Activated CD8-positive, alpha-beta memory T cell treated with anti-CD3 and anti-CD28 coated beads, Interleukin-2, amount 50 U/mL, for 4 hours (primary cell): ENCODE measurements around the gene VCL.
"Not testable (repeated sequence)": the region's sequence is repeated elsewhere in the genome, so short reads cannot be mapped to it uniquely, and the experiment has no call there.

Experiments used
- DNase-seq: peaks from one replicate; pipeline ENCODE4 v3.0.0-alpha.2; 2020

The VCL gene

DNA sequence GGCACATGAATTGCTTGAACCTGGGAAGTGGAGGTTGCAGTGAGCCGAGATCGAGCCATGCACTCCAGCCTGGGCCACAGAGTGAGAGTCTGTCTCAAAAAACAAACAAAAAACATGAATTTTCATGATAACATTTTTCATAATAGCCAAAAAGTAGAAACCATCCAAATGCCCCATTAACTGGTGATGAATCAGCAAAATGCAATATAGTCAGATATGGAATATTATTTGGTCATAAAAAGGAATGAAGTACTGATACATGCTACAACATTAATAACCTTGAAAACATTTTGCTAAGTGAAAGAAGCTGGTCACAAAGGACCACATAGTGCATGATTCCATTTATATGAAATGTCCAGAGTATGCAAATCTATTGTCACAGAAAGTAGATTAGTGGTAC lies 24.5 kb upstream of the VCL start:
- no peak for DNase-seq

DNA sequence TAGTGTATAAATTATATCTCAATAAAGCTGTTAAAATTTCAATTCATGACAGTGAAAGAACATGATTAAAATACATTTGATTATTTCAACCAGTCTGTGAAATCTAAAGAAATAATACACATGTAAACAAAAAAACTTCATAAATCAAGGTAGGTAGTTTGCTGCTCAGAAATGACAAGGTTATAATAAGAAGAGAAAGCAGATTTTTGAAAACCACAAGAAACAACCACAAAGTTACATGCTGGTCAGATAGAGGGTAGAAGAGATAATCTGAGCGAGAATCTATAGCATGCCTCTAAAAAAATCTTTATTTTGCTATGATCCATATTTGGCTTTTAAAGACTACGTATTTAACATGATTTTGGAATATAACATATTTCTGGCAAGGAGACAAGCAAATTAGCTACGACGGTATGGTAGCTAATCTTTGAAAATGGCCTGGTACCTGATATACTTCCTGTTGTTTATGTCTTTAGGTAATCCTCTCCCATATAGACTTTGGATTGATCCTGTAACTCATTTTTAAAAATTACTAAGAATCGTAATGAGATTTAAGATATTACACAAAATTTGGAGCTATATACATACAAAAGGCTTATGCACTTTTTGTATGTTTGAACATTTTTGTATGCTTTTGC lies 23.5 kb upstream of the VCL start:
- DNase-seq: no peak

DNA sequence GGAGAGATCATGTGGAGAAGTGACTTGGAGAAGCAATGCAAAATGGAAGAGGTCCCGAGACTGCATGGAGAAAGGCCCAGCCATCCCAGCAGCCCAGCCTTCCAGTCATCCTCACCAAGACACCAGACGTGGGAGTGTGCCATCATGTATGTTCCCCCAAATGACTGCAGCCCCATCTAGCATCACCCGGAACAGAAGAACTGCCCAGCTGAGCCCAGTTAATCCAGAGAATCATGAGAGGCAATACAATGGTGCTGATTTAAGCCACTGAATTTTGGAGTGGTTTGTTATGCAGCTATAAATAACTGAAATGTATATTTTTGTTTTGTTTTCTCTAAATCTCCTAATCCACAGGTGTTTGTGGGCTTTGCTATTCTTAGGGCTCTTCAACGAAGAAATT lies 22.5 kb upstream of the VCL start:
- no peak for DNase-seq

DNA sequence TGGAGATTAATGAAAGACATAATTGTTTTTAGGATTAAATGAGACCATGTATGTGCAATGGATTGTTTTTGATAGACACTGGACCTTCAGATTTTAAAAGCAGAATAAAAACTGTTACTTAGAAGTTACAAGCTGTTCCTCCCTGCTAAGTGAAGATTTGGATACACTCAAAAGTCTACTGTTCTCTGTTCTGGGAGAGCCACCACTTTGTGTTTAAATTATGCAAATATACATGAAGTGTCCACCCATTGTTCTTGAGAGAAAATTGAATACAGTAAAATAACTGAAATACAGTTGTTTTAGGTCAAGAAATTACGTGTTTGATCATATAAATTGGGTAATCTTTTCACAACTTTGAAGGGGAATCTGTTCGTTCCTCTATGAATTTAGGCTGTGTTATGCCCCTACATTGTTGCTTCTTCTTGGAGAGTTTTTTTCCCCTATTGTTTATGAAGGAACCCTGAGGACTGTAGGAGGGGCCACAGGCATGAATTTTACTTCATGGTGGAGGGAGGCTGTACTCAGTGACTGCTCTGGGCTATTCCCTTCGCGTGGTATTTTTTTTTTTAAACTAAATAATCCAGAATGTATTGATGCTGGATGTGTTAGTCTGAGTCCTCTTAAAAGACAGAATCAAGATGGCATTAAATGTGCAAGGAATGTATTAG lies 18.6 kb upstream of the VCL start:
- DNase-seq: no peak

DNA sequence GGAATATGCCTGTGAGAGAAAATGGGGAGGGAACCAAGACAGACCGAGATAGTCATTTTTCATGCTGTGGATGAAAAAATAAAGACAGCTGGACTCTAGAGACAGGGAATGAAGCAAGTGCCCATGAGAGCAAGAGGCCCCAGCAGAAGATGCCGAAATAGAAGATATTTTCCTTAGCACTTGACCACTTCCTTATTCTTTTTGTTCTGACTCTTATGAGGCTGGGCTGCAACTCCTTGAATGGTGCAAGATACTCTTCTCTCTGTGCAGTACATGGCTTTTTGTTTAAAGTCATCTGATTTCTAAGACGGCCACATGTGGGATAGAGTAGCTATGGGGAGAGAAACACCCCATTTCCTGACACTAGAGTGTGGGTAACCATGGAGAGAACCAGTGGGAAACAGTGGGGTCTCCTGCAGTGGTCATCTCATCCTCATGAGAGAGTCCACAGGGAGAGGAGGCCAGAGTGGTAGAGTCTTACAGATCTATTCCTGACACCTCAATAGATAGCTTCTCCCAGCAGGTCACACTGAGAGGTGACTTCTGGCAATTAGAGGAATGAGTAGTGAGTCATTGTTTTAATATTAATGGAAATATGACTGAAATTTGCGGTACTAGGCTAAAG lies 18.0 kb upstream of the VCL start:
- no peak for DNase-seq

DNA sequence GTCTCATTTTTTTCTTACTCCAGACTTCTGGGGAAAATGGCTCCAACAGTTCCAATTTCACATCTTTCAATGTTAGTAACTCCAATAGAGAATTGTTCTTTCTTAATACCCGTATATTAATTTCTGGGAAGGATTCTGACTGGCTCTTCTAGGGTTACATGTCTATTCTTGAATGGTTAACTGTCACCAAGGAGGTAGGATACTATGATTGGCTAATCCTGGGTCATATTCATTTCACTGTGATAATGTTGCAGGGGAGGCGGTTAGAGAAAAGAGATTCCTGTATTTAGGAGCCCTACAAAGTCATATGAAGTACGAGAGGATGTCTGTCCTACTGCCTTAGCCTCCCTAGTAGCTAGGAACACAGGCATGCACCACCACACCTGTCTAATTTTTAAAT lies 16.1 kb upstream of the VCL start:
- DNase-seq: no peak

DNA sequence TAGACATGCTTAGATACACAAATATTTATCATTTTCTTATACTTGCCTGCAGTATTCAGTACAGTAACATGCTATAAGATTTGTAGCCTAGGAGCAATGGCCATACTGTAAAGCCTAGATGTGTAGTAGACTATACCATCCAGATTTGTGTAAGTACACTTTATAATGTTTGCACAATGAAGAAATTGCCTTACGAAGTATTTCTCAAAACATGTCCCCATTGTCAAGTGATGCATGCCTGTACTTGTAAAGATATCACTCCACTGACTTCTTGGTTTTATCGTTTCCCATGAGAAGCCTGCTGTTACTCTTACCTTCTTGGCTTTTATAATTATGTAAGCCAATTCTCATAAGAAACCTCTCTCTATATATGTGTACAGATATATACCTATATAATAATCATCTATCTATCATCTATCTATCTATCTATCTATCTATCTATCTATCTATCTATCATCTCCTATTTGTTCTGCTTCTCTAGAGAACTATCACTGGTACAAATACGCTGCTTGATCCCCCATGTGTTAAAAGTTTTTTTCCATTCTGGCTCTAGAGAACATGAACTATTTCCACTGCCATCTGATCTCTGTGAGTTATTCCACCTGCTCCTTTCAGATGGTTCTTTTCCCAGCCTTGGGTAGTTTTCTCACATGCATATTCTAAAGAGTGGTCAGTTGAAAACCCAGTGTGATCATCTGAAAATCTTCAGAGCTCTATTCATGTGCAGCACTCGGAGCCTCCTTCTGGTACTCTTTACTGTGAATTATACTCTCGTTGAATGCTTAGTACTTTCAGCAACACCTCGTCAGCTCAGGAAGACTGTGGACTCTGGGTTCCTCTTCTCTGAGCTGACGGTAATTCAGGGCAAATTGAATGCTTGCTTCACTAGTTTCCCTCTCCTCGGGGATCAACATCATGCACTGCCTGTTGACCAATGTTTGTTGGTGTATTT lies 14.5 kb upstream of the VCL start:
- no peak for DNase-seq

DNA sequence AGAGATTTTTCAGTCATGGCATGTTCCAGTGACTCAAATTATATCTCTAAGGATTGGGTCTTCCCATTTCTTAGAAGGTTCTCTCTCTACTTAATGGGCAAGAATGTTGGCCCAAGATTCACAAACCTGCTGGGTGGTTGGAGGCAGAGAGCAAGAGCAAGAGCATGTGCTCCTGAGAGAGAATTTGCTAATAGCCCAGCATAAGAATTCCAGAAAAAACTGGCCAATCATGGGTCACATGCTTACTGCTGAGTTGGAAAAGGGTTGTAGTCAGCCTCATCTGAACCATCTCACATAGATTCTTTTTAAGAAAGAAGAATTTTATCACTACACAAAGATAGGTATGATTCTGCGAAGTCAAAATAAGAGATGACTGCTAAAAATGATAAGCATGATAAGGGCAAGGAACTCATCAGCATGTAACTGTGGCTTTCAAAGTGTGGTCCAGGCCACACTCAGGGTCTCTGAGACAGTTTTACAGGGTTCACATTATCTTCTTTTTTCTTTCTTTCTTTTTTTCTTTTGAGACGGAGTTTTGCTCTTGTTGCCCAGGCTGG lies 8.2 kb upstream of the VCL start:
- no peak for DNase-seq

DNA sequence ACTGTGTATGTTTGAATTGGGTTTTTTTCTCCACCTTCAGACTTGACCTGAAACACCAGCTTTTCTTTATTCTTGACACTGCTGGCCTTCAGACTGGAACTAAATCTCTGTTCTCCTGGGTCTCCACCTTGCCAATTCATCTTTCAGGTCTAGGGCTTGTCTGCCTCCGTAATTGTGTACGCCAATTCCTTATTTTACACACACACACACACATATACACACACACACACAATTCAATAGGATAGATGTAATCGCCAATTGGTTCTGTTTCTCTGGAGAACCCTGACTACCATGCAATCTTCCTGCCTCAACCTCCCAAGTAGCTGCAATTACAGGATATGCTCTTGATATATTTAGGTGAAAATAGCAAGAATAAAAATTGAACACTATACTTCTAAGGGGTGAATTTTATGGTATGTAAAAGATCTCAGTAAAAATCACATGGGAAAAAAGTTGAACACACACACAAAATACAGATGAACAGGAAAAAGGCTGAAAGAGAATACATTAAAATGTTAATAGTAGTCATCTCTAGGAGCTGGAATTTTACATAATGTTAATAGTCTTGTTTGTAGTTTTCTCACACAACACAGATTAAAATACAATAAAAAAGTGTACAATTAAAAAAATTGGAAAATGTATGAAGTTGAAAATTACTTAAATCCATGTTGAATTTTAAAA lies 6.6 kb upstream of the VCL start:
- no peak for DNase-seq

DNA sequence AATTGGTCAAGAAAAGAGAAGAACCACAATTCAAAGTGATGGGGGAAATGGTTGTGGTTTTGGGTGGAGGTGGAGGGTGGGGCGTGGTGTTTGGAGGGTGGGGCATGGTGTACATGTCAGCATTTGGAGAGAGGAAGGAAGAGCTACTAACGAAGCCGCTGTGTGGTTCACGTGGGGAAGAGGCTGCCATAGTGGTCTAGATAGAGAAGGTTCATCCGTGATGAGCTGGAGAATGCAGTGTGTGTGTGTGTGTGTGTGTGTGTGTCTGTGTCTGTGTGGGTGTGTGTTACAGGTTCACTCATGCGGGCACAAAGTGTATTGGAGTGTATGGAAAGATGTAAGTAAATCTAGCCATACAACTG lies 6.1 kb upstream of the VCL start:
- DNase-seq: peak; percentile 66

DNA sequence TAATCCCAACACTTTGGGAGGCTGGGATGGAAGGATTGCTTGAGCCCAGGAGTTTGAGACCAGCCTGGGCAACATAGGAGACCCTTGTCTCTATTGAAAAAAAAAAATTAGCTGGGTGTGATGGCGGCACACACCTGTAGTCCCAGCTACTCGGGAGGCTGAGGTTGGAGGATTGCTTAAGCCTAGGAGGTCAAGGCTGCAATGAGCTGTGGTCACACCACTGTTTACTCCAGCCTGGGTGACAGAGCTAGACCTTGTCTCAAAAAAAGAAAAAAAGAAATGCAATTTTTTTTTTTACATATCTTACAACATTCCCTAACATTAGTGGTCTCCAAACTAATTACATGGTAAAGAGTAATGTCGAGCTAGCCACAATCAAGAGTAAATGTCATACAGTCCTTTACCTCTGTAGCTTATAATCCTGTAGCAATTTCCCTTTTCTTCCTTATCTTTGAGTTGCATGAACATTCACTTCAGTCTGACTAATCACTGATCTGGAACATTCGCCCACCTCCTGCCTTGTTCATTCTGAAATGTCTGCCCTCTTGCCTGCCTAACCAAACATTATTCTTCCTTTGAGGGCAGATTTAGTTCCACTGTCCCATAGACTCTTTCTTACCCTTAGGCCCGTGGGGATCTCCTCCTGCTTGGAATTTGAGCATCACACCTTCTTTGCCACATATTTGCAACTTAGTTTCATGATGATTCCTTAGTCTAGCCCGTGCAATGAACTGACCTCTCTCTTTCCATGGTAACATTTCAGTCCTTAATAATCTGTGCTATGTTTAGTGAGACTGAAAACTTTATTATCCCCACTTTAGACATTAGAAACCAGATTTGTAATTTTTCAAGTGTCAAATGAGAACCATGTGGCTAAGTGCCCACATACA lies 4.8 kb upstream of the VCL start:
- DNase-seq: no peak

DNA sequence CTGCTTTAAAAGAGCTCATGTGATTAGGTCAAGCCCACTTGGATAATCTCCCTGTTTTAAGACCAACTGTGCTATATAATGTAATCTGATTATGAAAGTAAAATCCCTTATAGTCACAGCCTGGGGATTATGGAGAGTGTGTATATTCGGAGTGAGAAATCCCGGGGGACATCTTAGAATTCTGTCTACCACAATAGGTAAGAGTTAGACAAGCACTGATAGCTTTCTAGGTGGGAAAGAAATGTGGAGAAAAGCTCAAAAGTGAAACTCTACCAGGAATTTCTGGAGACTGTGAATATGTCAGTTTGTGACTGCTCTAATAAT lies 2.9 kb upstream of the VCL start:
- DNase-seq: no peak

DNA sequence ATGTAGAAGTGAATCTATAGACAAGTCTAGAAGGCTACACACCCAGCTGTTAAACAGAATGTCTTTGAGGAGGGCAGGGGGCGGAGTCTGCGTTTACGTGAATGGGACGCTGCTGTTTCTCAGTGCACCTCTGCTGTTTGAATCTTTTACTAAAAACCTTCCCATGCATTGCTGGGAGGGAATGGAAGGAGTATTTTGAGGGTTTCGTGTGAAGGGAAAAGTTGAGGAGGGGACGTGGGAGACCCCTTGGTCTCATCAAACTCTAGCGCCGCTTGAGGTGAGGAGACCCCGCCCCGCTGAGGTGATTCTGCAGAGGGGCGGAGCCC lies 492 bp upstream of the VCL start:
- DNase-seq: no peak

DNA sequence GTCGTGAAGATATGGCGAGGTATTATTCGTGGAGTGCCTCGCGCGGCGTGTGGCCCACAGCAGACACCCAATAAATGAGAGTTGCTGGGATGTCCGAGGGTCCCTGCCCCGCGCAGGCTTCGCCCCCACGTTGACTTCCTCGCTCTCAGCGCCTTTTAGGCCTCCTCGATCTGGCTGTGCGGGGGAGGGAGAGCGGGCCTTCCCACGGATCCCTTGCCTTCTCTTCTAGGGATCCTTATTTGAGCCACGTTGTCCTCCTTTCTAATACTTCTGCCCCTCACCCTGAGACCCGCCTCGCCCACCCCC lies 660 bp downstream of the VCL start:
- peak; percentile 20 for DNase-seq

DNA sequence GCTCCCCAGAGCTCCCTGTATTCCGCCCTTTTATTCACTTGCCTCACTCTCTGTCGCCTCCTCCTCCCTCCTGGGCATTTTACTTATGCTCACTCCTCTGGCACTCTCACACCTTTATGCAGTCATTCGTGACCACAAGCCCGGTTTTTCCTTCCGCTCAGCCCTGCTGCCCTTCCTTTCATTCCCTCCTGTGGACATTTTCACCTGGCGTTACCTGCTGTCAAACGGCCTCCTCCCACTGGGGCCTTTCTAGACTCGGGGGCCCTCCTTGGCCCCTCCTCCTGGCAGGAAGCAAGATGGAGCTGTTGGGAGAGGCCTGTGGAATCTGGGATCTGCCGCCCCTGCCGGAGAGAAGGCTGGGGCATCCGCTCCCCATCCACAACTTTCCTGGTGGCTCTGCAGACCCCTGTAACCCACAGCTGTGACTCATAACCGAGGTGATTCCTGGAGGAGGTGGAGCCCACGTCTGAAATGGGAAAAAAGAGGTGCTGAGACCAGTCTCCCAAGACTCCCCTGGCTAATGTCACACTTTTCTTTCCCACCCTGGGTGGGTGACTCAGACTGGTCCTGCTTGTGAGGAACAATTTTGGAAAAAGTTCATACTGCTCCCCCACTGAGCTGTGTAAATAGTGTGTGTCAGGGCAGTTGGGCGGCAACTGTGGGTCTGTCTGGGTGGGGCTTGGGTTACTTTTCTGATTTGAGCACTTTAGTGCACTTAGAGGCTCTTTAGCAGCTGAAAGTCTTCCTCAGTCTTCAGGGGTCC lies 1.2 kb downstream of the VCL start:
- DNase-seq: no peak

DNA sequence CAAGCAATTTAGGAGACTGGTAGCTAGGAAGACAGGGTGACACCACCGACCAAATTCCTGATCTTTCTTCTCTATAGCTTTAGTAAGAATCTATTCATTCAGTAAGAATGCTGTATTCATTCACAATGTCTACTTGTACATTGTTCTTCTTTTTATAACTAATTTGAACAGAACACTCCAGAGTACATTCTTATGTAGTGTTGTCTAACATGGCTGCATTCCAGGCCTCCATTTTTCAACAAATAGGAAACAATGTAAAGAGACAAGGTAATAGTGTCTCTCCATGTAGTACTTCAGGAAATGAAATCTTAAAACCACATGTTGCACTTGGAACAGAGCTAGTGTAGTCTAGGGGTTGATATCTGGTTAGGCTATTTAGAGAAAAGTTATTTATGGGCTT lies 1.8 kb downstream of the VCL start:
- no peak for DNase-seq

DNA sequence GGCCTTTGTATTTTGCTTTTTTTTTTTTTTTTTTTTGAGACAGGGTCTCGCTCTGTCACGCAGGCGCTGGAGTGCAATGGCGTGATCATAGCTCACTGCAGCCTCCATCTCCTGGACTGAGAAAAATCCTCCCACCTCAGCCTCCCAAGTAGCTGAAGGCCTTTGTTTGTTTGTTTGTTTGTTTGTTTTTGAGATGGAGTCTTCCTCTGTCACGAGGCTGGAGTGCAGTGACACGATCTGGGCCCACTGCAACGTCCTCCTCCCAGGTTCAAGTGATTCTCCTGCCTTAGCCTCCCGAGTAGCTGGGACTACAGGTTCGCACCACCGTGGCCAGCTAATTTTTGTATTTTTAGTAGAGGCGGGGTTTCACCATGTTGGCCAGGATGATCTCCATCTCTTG lies 2.3 kb downstream of the VCL start:
- DNase-seq: not testable (repeated sequence)

DNA sequence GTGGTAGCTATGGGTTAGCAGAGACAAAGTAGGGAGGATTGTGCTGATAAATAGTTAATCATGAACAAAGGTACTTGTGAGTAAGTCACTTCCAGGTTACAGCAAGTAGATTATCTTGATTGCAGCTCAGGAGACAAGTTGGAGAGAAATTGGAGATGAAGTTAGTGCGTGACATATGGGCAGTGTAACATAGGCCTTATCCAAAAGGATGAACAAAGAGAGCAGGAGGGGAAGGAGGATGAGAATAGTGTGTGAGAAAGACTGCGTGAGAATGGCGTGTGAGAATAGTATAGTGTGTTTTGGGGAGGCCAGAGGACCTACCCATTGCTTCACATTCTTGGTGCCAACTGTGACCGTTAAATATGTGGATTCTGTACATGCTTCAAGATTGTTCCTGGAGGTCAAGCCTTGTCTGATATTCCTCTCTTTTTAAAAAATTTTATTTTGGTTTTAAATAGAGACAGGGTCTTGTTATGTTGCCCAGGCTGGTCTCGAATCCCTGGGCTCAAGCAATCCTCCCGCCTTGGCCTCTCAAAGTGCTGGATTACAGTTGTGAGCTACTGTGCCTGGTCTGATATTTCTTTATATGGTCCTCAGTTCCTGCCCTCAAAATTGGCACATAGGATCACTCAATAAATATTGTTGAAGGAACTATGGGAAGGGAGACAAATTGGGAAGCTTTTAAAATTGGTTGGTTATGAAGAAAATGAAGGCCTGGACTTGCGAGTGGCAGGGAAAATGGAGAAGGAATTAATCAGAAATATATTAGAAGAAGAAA lies 3.2 kb downstream of the VCL start:
- no peak for DNase-seq

DNA sequence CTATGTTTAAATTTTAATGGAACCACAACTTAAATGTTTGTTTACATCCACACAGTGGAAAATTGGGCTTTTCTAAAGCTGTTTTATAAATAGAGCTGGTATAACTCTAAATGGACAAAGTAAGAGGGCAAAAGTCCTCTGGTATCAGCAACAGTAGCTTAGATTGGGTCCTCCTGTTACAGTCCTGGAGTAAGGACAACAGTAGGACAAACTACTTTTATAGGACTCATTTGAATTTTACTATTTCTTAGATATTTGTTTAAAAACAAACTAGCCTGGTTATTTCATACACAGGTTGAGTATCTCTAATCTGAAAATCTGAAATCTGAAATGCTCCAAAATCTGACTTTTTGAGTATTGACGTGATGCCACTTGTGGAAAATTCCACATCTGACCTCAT lies 8.4 kb downstream of the VCL start:
- DNase-seq: no peak

DNA sequence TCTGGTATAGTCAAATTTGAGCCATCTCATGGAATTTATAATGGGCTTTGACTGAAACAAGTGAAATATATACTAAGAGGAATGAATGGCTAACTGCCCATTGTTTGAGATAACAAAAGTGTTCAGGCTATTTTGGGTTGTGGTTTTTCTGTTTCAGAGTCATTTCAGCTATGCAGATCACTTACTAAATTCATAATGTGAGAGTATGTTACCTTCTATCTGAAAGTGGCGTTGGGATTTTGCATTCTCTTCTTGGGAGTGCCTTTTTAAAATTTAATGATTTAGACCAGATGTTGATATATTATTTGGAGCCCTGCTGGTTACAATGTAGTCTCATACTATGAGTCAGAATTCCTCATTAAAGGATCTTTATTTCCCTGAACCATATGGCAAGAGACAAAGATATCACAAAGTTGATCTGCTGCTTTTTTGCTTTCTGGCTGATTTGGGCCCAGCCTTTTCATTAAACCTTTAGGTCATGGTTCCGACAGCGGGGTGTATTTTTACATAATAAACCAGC lies 10.4 kb downstream of the VCL start:
- no peak for DNase-seq
